Endodermal cell (in vitro differentiated cells): ENCODE measurements around the gene ACSS1. TPM values are rescaled to one million over a fixed set of nuclear protein-coding genes. Genes with fewer than 3 reads are reported as not detected.
A peak's percentile ranks its signal among the peaks of the same experiment; 100 is the strongest.

ENCODE experiments used
- DNase-seq: peaks from one replicate; pipeline ENCODE4 v3.0.0-alpha.2; 2017
- H3K27ac ChIP-seq: 2 replicates; pipeline ENCODE4 v1.5.1; 2013; ENCODE audit warnings: mild to moderate bottlenecking, low read depth, low read length, moderate library complexity
- H3K27me3 ChIP-seq: 2 replicates; pipeline ENCODE4 v1.6.1; 2013; ENCODE audit warnings: mild to moderate bottlenecking, low read length, moderate library complexity; ENCODE audit not compliant: insufficient read depth, control insufficient read depth, poor library complexity, severe bottlenecking
- H3K36me3 ChIP-seq: 2 replicates; pipeline ENCODE4 v1.7.0; 2013; ENCODE audit warnings: mild to moderate bottlenecking, low read length, moderate library complexity; ENCODE audit not compliant: control insufficient read depth, insufficient read depth
- H3K4me1 ChIP-seq: one replicate; pipeline ENCODE4 v1.7.0; 2013; ENCODE audit warnings: low read length; ENCODE audit not compliant: control insufficient read depth, insufficient read depth
- H3K4me3 ChIP-seq: 2 replicates; pipeline ENCODE4 v1.5.1; 2013; ENCODE audit warnings: mild to moderate bottlenecking, low read length, moderate library complexity
- H3K9ac ChIP-seq: 2 replicates; pipeline ENCODE4 v1.6.1; 2013; ENCODE audit warnings: mild to moderate bottlenecking, low read length, moderate library complexity; ENCODE audit not compliant: poor library complexity, severe bottlenecking; ENCODE audit errors: extremely low read depth
- H3K9me3 ChIP-seq: 2 replicates; pipeline ENCODE4 v1.6.1; 2013; ENCODE audit warnings: mild to moderate bottlenecking, low read length, moderate library complexity; ENCODE audit not compliant: control insufficient read depth
- H3K27ac Mint-ChIP-seq: 2 replicates; pipeline ENCODE4 v1.8.0; 2020; ENCODE audit warnings: mixed read lengths
- H3K27me3 Mint-ChIP-seq: 2 replicates; pipeline ENCODE4 v1.8.0; 2021; ENCODE audit warnings: mild to moderate bottlenecking, mixed read lengths; ENCODE audit not compliant: insufficient read depth
- H3K36me3 Mint-ChIP-seq: 2 replicates; pipeline ENCODE4 v1.8.0; 2020; ENCODE audit warnings: low read depth, mixed read lengths
- H3K4me1 Mint-ChIP-seq: 2 replicates; pipeline ENCODE4 v1.8.0; 2020; ENCODE audit warnings: mixed read lengths
- H3K4me3 Mint-ChIP-seq: 2 replicates; pipeline ENCODE4 v1.8.0; 2020; ENCODE audit warnings: mild to moderate bottlenecking, moderate library complexity, mixed read lengths
- H3K9me3 Mint-ChIP-seq: 2 replicates; pipeline ENCODE4 v1.8.0; 2020; ENCODE audit warnings: mild to moderate bottlenecking, mixed read lengths
- WGBS, 2 experiments: methylation state at CpG; one replicate each; pipeline versions ENCODE4 v1.1.5 to v1.1.7; 2013; ENCODE audit warnings: missing lambda C conversion rate in 2 of 2, mixed read lengths in 1 of 2; ENCODE audit not compliant: insufficient coverage in 1 of 2, insufficient read length in 1 of 2; 5-methylcytosine and 5-hydroxymethylcytosine counted together
- total RNA-seq, 2 donors: library from RNA; stranded (reverse); fragmentation: NEBNext Ultra II Directional in 1 of 2; extraction: Animal tissue kit (Norgen Biotek cat#: 25700) in 1 of 2; gene quantifications; 2 replicates in 1 of 2; 3 replicates in 1 of 2; pipeline ENCODE4 v1.2.1, GENCODE V29; 2021
- TF ChIP-seq, protein P1 (sequence below): fragments of 200-600 bp; sonication (generic); conservative IDR thresholded peaks from 2 replicates; pipeline ENCODE4 v1.5.0; 2021; ENCODE audit warnings: antibody characterized with exemption, mild to moderate bottlenecking

The ACSS1 gene
- total RNA-seq, 2 donors from 2014 or later, result 0.22 TPM; not detected in 1

DNA sequence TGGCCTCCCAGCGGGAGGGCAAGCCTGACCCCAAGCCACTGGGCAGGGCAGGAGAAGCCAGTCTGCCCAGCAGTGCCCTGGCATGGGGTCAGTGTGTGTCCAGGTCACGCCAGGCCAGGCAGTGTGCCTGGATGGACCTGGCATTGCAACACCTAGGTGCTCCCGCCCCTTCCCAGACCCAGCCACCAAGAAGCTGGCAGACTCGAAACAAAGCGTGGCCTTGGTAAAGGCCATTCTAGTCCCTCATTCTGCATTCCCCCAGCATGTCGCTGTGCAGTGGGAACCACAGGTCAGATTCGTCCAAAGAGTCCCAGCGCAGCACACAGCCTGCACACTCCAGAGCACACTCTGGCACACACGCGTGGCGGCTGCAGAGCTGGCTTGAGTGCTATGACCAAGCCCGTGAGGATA, 46.1 kb downstream of the ACSS1 start:
- H3K4me3 Mint-ChIP-seq, result no peak overlapping the region
- peaks cover 7% of the 10 kb centered on the region for H3K4me1 Mint-ChIP-seq
- Histone ChIP-seq H3K27me3 (no peaks in the 10 kb centered on the region), H3K9me3 (no peaks in the 10 kb centered on the region), H3K9ac (no peak overlapping the region), H3K4me3 (no peak overlapping the region), H3K36me3 (no peaks in the 10 kb centered on the region), H3K27ac (no peak overlapping the region), H3K4me1 (no peaks in the 10 kb centered on the region)
- DNase-seq, result peak; percentile 21
- 94% methylated on average over 9 to 12 of the region's 12 CpGs for WGBS, 2 experiments
- H3K9me3 Mint-ChIP-seq, result no peaks in the 10 kb centered on the region
- H3K27ac Mint-ChIP-seq, result no peak overlapping the region
- TF ChIP-seq, protein P1, sequence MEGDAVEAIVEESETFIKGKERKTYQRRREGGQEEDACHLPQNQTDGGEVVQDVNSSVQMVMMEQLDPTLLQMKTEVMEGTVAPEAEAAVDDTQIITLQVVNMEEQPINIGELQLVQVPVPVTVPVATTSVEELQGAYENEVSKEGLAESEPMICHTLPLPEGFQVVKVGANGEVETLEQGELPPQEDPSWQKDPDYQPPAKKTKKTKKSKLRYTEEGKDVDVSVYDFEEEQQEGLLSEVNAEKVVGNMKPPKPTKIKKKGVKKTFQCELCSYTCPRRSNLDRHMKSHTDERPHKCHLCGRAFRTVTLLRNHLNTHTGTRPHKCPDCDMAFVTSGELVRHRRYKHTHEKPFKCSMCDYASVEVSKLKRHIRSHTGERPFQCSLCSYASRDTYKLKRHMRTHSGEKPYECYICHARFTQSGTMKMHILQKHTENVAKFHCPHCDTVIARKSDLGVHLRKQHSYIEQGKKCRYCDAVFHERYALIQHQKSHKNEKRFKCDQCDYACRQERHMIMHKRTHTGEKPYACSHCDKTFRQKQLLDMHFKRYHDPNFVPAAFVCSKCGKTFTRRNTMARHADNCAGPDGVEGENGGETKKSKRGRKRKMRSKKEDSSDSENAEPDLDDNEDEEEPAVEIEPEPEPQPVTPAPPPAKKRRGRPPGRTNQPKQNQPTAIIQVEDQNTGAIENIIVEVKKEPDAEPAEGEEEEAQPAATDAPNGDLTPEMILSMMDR, result no peak
- peaks cover 5% of the 10 kb centered on the region for H3K27me3 Mint-ChIP-seq
- H3K36me3 Mint-ChIP-seq, result no peaks in the 10 kb centered on the region

DNA sequence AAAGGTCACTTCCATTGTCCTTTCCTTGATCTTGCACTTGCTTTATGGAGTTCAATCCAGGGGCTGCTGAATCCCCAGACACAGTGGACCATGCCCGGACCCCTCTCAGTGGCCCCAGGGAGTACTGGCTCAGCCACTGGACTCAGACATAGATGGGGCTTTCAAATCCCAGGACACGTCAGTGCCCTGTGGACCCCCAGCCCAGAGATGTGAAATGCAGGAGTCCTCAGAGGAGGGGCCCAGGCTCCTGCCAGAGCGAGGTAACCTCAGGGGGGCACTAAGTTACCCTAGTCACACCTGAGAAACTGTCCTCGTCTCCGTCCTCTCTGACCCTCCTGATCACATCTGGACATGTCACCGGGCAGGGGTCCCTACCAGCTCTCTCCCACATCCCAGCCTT, 46.7 kb downstream of the ACSS1 start:
- Histone ChIP-seq H3K9ac (no peak overlapping the region), H3K27ac (no peak overlapping the region), H3K36me3 (no peaks in the 10 kb centered on the region), H3K4me3 (no peak overlapping the region), H3K9me3 (no peaks in the 10 kb centered on the region), H3K27me3 (no peaks in the 10 kb centered on the region), H3K4me1 (no peaks in the 10 kb centered on the region)
- TF ChIP-seq, protein P1, result no peak
- peak; percentile 17 for DNase-seq
- Mint-ChIP-seq H3K4me1 (peaks cover 2% of the 10 kb centered on the region), H3K36me3 (no peaks in the 10 kb centered on the region), H3K4me3 (no peak overlapping the region), H3K9me3 (no peaks in the 10 kb centered on the region), H3K27ac (no peak overlapping the region), H3K27me3 (peaks cover 5% of the 10 kb centered on the region)
- 89 to 94% methylated on average over 6 of the region's 6 CpGs for WGBS, 2 experiments

DNA sequence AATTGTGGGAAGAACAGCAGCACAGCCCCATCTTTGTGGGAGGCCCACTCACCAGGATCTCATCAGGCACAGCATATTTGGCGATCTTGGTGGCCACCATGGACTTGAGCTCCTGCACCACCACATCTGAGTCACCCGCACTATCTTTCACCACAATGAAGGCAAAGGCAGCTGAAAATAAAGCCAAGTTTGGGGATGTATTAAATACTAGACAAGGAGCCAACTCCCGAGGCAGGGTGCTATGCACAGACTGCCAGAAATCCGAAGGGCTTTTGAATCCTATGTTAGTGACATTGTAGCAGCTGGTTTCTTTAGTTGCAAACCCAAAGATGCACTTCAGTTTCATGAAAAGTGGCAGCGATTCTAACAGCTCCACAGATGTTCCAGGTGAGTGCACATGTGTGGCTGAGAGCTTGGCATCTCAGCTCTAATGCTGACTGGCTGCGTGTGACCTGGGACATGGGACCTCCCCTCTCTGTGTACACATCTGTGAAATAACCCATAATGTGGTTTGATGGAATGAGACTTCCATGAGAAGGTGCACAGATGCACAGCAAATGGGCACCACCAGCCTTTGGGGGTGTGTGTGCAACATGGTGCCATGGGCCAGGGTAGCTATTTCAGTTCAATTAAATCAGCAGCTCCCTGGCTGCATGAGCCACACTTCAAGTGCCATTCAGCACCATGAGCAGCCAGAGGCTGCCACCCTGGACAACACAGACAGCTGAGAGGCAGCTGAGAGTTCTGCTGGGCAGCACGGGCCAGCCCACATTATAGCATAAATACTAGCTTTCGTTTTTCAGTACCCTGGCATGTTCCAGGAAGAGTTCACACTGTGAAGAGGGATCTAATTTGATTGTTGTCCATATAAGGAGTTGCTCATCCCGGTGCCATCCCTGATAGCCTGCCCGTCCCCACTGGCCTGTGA, 48.5 kb downstream of the ACSS1 start:
- Mint-ChIP-seq H3K4me1 (no peaks in the 10 kb centered on the region), H3K9me3 (no peaks in the 10 kb centered on the region), H3K27me3 (peaks cover 5% of the 10 kb centered on the region), H3K27ac (no peak overlapping the region), H3K36me3 (no peaks in the 10 kb centered on the region), H3K4me3 (no peak overlapping the region)
- TF ChIP-seq, protein P1, result no peak
- no peaks in the 10 kb centered on the region for H3K27me3 ChIP-seq
- H3K4me1 ChIP-seq, result no peaks in the 10 kb centered on the region
- H3K9me3 ChIP-seq, result no peaks in the 10 kb centered on the region
- H3K27ac ChIP-seq, result no peak overlapping the region
- no peak overlapping the region for H3K4me3 ChIP-seq
- H3K36me3 ChIP-seq, result no peaks in the 10 kb centered on the region
- peak; percentile 28 for DNase-seq
- H3K9ac ChIP-seq, result no peak overlapping the region
- 83 to 88% methylated on average over 6 to 10 of the region's 10 CpGs for WGBS, 2 experiments
